HL-60/S4 (cell line): ENCODE results near the gene ACKR3.

Source experiments
- in situ Hi-C: fragments of 300-500 bp; cut with MboI; formaldehyde crosslinking; loops from 2 replicates; pipeline ENCODE4 v1.14.3; 2022; ENCODE audit warnings: low sequenced_read_pairs

Gene ACKR3

GRCh38 chr2:236583621-236584203 is 14.1 kb downstream of the ACKR3 start:
- in situ Hi-C loops: no loop called here

GRCh38 chr2:236584521-236585384 is 15.1 kb downstream of the ACKR3 start:
- in situ Hi-C loops: no loop called here

DNA sequence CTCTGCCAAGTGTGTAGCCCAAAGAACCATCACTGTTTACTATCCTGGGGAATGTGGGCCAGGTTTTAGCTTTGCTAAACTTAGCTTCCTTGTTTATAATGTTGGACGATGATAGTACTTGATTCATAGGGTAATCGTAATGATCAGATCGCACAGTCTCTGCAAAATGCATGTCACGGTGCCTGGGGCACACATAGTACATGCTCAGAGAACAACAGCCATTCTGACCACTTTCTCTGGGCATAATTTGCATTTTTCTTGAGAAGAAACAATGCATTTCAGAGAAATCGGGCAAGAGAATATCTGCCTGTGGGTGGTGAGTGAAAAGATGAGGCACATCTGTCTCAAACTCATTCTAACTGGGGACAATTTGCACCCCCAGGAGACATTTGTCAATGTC is 16.3 kb downstream of the ACKR3 start:
- in situ Hi-C loops: no loop called here

- in situ Hi-C loops: no loop called here
These were observed 18.5 kb downstream of the ACKR3 start for GRCh38 chr2:236587861-236588815.

DNA sequence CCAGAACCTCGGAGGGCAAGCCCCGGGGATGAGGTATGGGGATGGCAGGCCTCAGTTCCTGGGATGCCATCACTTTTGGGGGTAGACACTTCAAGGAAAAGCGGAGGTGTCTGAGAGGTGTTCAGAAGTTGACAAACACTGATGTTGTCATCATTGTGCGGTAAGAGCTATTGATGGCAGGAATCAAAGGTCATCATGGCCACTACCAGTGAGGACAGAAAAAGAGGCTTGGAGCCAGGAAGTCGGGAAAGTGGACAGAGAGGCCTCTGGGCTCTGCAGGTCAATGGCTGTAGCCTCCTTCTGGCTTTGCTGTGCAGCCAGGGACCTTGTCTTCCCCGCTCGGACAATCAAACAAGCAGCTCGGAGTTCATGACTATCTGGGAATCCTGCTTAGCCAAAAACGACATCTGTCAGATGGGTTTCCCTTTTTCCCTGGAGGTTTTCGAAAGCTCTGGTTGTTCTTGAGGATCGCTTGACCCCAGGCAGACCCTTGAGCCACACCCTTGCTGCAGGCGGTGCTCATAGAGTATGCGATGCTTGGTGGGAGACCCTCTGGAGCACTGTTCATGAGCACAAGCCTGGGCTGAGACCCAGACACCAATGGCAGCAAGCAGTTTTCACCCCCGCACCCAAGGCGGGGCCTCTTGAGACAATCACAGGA is 19.4 kb downstream of the ACKR3 start:
- in situ Hi-C loops: no loop called here

- in situ Hi-C loops: no loop called here
These were observed 21.2 kb downstream of the ACKR3 start for GRCh38 chr2:236590846-236591245.

- in situ Hi-C loops: no loop called here
These were observed 23.2 kb downstream of the ACKR3 start for GRCh38 chr2:236592821-236593220.

DNA sequence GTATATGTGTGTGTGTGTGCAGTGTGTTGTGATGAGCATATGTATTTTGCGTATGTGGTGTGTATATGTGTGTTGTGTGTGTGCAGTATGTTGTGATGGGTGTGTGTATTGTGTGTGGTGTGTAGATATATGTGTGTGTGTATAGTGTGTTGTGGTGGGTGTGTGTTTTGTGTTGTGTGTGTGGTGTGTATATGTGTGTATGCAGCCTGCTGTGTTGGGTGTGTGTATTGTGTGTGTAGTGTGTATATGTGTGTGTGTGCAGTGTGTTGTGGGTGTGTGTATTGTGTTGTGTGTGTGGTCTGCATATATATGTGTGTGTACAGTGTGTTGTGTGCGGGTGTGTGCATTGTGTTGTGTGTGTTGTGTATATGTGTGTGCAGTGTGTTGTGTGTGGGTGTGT is 23.9 kb downstream of the ACKR3 start:
- in situ Hi-C loops: no loop called here

DNA sequence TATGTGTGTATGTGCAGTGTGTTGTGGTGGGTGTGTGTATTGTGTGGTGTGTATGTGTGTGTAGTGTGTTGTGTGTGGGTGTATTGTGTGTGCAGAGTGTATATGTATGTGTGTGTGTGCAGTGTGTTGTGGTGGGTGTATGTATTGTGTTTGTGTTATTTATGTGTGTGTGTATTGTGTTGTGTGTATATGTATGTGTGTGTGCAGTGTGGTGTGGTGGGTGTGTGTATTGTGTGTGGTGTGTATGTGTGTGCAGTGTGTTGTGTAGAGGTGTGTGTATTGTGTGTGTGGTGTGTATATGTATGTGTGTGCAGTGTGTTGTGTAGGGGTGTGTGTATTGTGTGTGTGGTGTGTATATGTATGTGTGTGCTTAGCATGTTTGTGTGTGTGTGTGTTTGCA is 24.3 kb downstream of the ACKR3 start:
- in situ Hi-C loops: no loop called here

DNA sequence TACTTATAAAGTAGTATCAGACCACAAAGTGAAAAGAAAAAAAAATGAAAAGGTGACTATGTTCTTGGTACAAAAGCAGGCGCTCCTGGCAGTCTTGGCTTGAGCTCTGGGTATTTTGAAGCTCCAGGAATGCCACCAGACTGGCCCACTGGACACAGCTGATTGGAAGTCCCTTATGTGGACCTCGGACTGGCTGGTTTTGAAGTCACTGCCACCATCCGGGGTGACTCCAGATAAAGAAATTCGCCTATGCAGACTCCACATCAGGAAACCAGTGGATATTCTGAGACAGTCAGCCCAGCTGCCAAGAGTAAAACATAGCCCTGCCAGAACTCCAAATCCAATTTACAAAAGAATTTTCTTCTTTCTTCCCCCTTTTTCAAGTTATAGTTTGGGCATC is 28.0 kb downstream of the ACKR3 start:
- in situ Hi-C loops: no loop called here

DNA sequence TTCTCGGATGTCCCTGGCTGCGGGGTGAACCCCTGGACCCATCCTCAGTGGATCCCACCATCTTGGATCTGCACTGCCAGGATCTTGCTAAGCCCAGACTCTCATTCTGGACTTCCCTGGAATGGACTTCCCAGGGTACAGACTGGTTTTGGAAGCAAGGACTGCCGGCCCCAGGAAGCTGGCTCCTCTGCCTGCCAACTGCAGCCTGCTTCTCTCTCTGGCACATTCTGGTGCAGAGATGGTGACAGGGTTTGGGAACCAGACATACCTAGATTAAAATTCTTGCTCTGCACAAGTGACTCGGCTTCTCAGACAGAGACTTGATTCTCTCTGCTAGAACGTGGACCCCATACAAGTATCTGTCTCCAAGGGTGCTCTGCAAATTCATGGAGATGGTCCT is 29.4 kb downstream of the ACKR3 start:
- in situ Hi-C loops: no loop called here

GRCh38 chr2:236600158-236600557 is 30.5 kb downstream of the ACKR3 start:
- in situ Hi-C loops: no loop called here

DNA sequence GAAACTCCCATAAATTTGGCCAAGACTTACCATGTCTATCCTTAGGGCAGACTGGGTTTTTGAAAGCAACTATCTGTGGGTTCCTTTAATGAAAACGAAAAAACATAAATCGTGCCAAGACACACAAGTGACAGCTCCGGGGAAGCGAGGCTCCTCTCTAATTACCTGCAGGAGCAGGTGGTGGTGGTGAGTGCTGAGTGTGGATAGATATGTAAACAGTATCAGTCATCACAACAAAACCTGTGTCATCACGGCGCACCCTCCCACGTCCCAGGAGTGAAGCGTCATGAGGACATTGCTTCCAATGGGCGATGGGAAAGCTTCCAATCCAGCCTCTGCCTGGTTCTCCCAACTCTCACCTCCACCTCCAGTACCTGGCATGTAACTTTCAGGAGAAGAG is 31.3 kb downstream of the ACKR3 start:
- in situ Hi-C loops: no loop called here

DNA sequence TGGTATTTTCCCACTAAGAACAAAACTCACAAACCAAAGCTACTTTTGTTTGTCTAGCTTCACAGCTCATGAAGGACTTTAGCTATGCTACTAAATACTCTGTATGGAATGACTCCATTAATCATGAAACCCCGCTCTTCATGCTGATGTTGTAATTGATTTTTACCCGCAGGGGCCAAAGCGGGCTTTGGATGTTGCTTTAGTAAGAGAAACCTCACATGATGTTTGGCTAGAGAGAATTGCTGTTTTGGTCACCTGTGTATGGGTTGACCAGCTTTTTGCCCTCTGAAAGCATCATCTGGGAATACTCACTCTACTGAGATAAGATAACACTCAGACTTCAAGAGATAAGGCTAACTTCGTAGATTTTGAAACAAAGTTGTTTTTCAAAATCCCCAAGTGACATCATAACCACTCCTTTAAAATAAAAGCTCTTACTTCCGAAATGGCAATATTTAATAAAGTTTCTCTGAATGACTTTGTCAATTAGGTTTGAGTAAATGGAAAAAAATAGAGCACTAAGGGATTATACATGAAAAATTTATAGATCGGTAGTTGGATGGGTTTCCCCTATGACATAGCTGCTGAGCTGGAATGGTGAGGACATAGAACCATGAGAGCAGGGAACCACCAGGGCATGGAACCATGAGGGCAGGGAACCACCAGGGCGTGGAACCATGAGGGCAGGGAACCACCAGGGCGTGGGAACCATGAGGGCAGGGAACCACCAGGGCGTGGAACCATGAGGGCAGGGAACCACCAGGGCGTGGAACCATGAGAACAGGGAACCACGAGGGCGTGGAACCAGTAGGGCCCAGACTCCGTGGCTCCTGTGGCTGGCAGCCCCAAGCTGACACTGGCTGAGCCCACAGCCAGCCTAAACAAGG is 31.9 kb downstream of the ACKR3 start:
- in situ Hi-C loops: no loop called here

- in situ Hi-C loops: no loop called here
These were observed 33.1 kb downstream of the ACKR3 start for GRCh38 chr2:236602678-236603077.

DNA sequence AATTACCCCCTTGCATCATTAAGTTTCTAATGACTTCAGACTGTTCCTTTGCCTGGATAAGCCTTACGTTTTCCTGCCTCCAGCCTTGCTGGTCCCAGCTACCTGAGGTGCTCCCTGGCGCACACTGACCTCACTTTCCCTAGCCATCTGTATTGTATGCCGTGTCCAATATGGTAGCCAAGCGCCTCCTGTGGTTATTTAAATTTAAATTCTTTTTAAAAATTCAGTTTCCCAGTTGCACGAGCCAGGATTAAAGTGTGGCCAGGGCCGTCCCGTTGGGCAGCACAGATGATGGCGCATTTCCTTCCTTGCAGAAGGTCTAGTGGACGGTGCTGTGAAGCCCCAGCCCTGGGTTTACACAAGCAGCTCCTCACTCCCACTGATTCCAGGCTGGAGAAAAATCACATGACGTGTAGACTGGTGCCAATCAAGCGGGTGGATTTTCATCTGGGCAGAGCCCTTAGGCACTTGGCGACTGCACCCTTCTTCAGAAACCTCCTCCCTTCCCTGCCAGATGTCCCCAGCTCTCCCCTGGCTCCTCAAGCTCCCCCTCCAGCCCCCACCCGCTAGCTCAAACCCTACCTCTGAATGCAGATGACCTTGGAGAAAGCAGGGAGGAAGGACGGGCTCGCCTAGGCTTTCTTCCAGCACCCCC is 33.9 kb downstream of the ACKR3 start:
- in situ Hi-C loops: no loop called here

DNA sequence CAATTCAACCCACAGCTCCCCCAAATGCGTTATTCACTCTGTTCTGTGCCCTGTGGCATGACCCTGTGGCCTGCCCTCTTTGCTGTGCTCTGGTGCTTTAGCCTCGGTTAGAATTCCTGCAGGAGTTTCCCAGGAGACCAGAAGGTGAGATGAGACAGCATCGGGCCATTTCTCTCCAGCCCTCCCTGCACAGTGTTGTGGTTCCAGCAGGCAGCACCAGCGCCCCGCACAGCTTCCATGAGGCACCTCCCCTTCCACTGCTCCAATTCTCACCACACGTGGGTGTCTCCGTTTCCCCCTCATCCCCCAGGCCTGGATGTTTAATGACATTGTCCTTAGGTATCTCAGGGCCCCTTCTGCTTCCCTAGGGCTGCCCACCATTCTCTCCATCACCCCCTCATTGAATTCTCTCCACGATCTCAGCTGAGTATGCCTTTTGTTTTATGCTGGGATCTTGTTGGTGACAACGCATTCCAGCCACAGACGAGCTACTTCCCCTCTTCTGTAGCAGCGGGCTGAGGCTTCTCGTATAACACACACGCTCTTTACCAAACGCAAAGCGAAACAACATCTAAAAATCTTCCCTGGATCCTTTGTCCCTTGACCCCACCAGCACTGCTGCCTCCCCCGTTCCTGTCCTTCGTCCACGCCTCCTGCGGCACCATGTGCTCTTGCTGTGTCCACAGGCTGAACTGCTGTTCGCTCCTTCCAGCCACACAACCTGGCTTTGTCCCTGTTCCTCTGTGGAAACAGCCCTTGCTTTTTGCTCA is 35.1 kb downstream of the ACKR3 start:
- in situ Hi-C loops: no loop called here

DNA sequence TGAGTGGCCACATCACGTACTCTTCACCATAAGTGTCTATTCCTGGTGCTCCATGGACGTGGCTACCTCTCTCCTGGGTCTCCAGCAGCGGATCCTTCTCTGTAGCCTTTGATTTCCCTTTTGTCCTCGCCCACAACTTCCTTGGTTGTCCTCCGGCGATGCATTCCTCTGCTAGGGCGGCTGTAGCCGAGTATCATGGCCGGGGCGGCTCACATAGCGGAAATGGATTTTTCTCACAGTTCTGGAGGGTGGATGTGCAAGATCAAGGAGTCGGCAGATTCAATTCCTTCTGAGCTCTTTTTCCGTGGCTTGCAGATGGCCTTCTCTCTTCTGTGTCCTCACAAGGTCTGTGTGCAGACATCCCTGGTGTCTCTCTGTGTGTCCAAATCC is 35.7 kb downstream of the ACKR3 start:
- in situ Hi-C loops: no loop called here

DNA sequence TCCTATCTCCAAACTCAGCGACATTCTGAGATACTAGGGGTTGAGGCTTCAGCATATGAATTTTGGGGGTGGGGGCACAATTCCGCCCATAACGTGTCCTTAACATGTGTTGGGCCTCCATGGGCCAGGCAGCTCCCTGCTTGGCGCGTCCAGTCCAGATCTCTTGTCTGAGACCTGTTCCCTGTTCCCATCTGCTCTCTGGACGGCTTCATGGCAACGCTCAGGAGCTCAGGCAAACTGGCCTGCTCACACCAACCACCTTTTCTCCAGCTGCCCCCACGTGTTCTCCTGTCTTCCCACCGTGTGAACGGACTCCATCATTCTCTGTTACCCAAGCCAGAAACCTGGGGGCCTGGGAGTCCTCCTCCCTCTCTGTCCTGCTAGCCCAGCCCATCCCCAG is 36.4 kb downstream of the ACKR3 start:
- in situ Hi-C loops: no loop called here
